Fibroblast of lung (primary cell): ENCODE data around the gene PTOV1. TPM values are rescaled to one million over a fixed set of nuclear protein-coding genes. Genes with fewer than 3 reads are reported as not detected.
A peak's percentile ranks its signal among the peaks of the same experiment; 100 is the strongest.

ENCODE experiments used
- DNase-seq, 2 donors: peaks; one replicate each; pipeline versions ENCODE4 v3.0.0 to v3.0.0-alpha.2; 2010; ENCODE audit warnings: low read depth in 2 of 2
- H2AFZ ChIP-seq: 2 replicates; pipeline ENCODE4 v1.5.1; 2012; ENCODE audit warnings: low read length, control low read depth, inconsistent platforms
- H3K27ac ChIP-seq: 2 replicates; pipeline ENCODE4 v1.5.1; 2011; ENCODE audit warnings: low read length, control low read depth; ENCODE audit not compliant: insufficient read depth
- H3K27me3 ChIP-seq: 2 replicates; pipeline ENCODE4 v1.5.1; 2011; ENCODE audit warnings: mild to moderate bottlenecking, low read length; ENCODE audit not compliant: control insufficient read depth, insufficient read depth
- H3K36me3 ChIP-seq: 2 replicates; pipeline ENCODE4 v1.5.1; 2011; ENCODE audit warnings: low read length; ENCODE audit not compliant: control insufficient read depth, insufficient read depth
- H3K4me1 ChIP-seq: 2 replicates; pipeline ENCODE4 v1.5.1; 2011; ENCODE audit warnings: low read length; ENCODE audit not compliant: control insufficient read depth, insufficient read depth; ENCODE audit errors: extremely low read depth
- H3K4me2 ChIP-seq: 2 replicates; pipeline ENCODE4 v1.5.1; 2011; ENCODE audit warnings: low read length, control low read depth; ENCODE audit not compliant: insufficient read depth; ENCODE audit errors: extremely low read depth
- H3K4me3 ChIP-seq, 4 experiments: fragments of 200-600 bp in 1 of 4; sonication (generic) in 1 of 4; replicated peaks in 1 of 4; 2 replicates each; pipeline ENCODE4 v1.5.1; 2011 to 2016; ENCODE audit warnings: low read length in 4 of 4, low read depth in 3 of 4, mild to moderate bottlenecking in 3 of 4, control low read depth in 2 of 4, inconsistent platforms in 1 of 4, mixed read lengths in 1 of 4; ENCODE audit not compliant: insufficient read depth in 1 of 4; ENCODE audit errors: control extremely low read depth in 1 of 4
- H3K79me2 ChIP-seq: 2 replicates; pipeline ENCODE4 v1.5.1; 2012; ENCODE audit warnings: mild to moderate bottlenecking, low read length, inconsistent platforms; ENCODE audit not compliant: control insufficient read depth, insufficient read depth
- H3K9ac ChIP-seq: 2 replicates; pipeline ENCODE4 v1.5.1; 2011; ENCODE audit warnings: mild to moderate bottlenecking, low read length, control low read depth; ENCODE audit not compliant: insufficient read depth
- H3K9me3 ChIP-seq: 2 replicates; pipeline ENCODE4 v1.5.1; 2012; ENCODE audit warnings: low read depth, low read length; ENCODE audit not compliant: control insufficient read depth, insufficient read depth
- H4K20me1 ChIP-seq: 2 replicates; pipeline ENCODE4 v1.5.1; 2011; ENCODE audit warnings: low read length; ENCODE audit not compliant: control insufficient read depth, insufficient read depth; ENCODE audit errors: extremely low read depth
- EZH2 ChIP-seq: IDR thresholded peaks from 2 replicates; pipeline ENCODE4 v1.5.1; 2012; ENCODE audit warnings: low read length, control low read depth, mild to moderate bottlenecking; ENCODE audit errors: missing control alignments
- polyA minus RNA-seq: library from RNA; depleted of rRNA, polyadenylated mRNA; stranded (reverse); fragments of >200 nt; gene quantifications from 2 replicates; pipeline ENCODE4 v1.2.3, GENCODE V29; 2011; ENCODE audit warnings: low replicate concordance
- polyA plus RNA-seq, 2 donors: library from polyadenylated mRNA; depleted of rRNA in 1 of 2; stranded (reverse) in 1 of 2; unstranded in 1 of 2; fragments of >200 nt; gene quantifications; 2 replicates each; pipeline ENCODE4 v1.2.1, GENCODE V29; 2011 to 2012; ENCODE audit warnings: missing spikeins in 1 of 2
- total RNA-seq: library from RNA; depleted of rRNA; stranded (reverse); fragments of >200 nt; gene quantifications from 2 replicates; pipeline ENCODE4 v1.2.1, GENCODE V29; 2014
- TF ChIP-seq, protein P1 (sequence below), 2 donors: IDR thresholded peaks in 1 of 2; conservative IDR thresholded peaks in 1 of 2; 1 replicate in 1 of 2; 2 replicates in 1 of 2; pipeline ENCODE4 v1.5.1; 2011 to 2012; ENCODE audit warnings: low read length in 2 of 2, control low read depth in 1 of 2, inconsistent platforms in 1 of 2, low read depth in 1 of 2, mild to moderate bottlenecking in 1 of 2

Gene PTOV1
- total RNA-seq (35.2 and 56.0 TPM in 2 replicates), polyA plus RNA-seq (41.1 and 48.0 TPM in 2 replicates), polyA minus RNA-seq (108 and 136 TPM in 2 replicates)
- polyA plus RNA-seq (2012): 108 and 129 TPM in 2 replicates

DNA sequence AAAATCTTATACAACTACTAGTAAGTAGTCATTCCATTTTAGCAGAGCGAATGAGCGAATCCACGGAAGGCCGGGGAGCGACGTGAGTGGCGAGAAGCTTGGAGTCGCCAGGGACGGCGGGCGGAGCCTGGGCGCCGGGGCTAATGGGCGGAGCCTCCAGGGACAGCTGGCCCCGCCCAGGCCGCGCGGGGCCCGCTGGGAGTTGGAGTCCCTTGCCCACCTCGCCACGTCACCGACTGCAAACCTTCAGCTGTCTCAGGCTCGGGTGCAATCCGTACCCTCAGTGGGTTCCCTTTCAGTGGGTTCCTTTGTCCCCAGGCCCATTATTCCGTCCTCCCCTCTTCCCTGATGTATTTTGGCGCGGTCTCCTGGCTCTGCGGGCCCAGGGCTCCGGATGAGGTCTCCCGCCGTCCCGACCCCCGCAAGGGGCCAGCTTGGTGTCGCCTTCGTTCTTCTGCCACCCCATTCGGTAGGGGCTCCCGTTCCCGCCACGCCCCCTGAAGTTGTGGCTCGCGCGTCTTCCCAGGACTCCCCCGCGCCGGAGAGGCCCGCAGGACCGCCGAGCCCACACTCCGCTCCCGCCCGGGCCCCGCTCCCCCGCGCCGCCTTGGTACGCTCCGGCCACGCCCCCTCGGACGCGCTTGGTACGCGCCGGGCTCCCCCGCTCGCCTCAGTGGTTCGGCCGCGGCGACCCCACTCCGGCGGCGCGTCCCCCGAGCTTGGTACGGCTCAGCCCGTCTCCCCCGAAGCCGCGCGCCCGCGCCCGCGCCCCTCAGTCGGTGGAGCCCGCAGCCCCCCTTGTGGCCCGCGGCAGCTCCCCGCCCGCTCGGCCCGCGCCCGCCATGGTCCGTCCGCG lies at the start of gene PTOV1:
Gene PTOV1, plus strand, starts transcription at position 673 of the 856 bp plus-strand sequence.
- Histone ChIP-seq H3K9me3 (no peaks in the 10 kb centered on the region), H3K4me3 (peak within 1 kb of the TSS; percentile 64 to 94 (median 74)), H2AFZ (peak within 1 kb of the TSS; percentile 9), H4K20me1 (peaks cover 2% of the 10 kb centered on the region), H3K79me2 (peaks cover 25% of the 10 kb centered on the region), H3K27me3 (no peaks in the 10 kb centered on the region), H3K4me1 (peaks cover 10% of the 10 kb centered on the region), H3K36me3 (peaks cover 7% of the 10 kb centered on the region), H3K9ac (peak within 1 kb of the TSS; percentile 94), H3K27ac (peak within 1 kb of the TSS; percentile 95), H3K4me2 (peak within 1 kb of the TSS; percentile 100)
- TF ChIP-seq, protein P1, sequence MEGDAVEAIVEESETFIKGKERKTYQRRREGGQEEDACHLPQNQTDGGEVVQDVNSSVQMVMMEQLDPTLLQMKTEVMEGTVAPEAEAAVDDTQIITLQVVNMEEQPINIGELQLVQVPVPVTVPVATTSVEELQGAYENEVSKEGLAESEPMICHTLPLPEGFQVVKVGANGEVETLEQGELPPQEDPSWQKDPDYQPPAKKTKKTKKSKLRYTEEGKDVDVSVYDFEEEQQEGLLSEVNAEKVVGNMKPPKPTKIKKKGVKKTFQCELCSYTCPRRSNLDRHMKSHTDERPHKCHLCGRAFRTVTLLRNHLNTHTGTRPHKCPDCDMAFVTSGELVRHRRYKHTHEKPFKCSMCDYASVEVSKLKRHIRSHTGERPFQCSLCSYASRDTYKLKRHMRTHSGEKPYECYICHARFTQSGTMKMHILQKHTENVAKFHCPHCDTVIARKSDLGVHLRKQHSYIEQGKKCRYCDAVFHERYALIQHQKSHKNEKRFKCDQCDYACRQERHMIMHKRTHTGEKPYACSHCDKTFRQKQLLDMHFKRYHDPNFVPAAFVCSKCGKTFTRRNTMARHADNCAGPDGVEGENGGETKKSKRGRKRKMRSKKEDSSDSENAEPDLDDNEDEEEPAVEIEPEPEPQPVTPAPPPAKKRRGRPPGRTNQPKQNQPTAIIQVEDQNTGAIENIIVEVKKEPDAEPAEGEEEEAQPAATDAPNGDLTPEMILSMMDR (conservative IDR thresholded peaks at IDR 0.05 in 1 of 2, IDR thresholded peaks at IDR 0.05 in 1 of 2; ENCODE audit: low read depth in 1 of 2, low read length in 2 of 2): no peak
- TF ChIP-seq EZH2: no peak
- DNase-seq: peak; percentile 86 to 92

DNA sequence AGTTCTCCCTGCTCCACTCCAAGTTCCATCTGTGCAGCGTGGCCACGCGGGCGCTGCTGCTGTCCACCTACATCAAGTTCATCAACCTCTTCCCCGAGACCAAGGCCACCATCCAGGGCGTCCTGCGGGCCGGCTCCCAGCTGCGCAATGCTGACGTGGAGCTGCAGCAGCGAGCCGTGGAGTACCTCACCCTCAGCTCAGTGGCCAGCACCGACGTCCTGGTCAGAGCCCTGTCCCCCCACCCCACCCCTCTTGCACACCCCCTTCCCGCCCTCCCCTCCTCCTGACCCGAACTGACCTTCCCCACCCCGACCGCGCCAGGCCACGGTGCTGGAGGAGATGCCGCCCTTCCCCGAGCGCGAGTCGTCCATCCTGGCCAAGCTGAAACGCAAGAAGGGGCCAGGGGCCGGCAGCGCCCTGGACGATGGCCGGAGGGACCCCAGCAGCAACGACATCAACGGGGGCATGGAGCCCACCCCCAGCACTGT lies 49.5 kb upstream of the PTOV1 start:
- H3K4me3 ChIP-seq: peak overlapping the region in 3 of 4 experiments; percentile 10 to 62 (median 36)
- no peaks in the 10 kb centered on the region for H4K20me1 ChIP-seq
- H3K4me2 ChIP-seq: no peak overlapping the region
- no peak overlapping the region for H3K27ac ChIP-seq
- H3K27me3 ChIP-seq: no peaks in the 10 kb centered on the region
- no peak for DNase-seq
- H3K9ac ChIP-seq: no peak overlapping the region
- H2AFZ ChIP-seq: no peak overlapping the region
- H3K36me3 ChIP-seq: peaks cover 36% of the 10 kb centered on the region
- no peaks in the 10 kb centered on the region for H3K79me2 ChIP-seq
- TF ChIP-seq, protein P1 (conservative IDR thresholded peaks at IDR 0.05 in 1 of 2, IDR thresholded peaks at IDR 0.05 in 1 of 2; ENCODE audit: low read depth in 1 of 2, low read length in 2 of 2): no peak
- TF ChIP-seq EZH2: no peak
- H3K9me3 ChIP-seq: no peaks in the 10 kb centered on the region
- H3K4me1 ChIP-seq: peaks cover 4% of the 10 kb centered on the region

DNA sequence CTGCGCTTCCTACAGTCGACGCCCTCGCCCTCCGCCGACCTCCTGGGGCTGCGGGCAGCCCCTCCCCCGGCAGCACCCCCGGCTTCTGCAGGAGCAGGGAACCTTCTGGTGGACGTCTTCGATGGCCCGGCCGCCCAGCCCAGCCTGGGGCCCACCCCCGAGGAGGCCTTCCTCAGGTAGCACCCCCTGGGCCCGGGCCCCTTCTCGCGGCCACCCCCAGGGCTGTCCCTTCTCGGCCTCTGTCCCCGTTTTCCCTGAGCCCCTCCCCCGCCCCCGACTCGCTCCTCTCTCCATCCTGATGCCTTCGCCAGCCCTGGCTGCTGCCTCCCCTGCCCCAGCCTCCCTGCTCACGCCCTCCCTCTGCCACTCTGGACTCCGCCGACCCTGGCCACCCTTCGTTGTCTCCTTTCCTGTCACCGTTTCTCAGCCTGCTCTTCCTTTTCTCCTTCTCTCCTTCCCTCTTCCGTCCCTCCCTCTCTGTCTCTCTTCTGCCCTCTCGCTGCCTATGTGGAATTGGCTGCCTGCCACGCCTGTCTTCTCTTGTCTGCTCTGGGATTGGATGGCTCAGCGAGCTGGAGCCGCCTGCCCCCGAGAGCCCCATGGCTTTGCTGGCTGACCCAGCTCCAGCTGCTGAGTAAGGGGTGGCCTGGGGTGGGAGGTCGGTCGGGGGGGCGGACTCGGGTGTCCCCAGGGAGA lies 48.8 kb upstream of the PTOV1 start:
- DNase-seq: peak; percentile 84 to 89
- no peaks in the 10 kb centered on the region for H3K9me3 ChIP-seq
- H3K4me3 ChIP-seq: peak overlapping the region; percentile 33 to 62 (median 36)
- peak overlapping the region; percentile 37 for H3K9ac ChIP-seq
- H4K20me1 ChIP-seq: no peaks in the 10 kb centered on the region
- H3K4me1 ChIP-seq: peaks cover 4% of the 10 kb centered on the region
- peak overlapping the region; percentile 88 for H3K4me2 ChIP-seq
- peaks cover 32% of the 10 kb centered on the region for H3K36me3 ChIP-seq
- H3K27me3 ChIP-seq: no peaks in the 10 kb centered on the region
- H2AFZ ChIP-seq: no peak overlapping the region
- peak overlapping the region; percentile 23 for H3K27ac ChIP-seq
- TF ChIP-seq, protein P1 (conservative IDR thresholded peaks at IDR 0.05 in 1 of 2, IDR thresholded peaks at IDR 0.05 in 1 of 2; ENCODE audit: low read depth in 1 of 2, low read length in 2 of 2): peak; percentile 48 to 63
- no peak for TF ChIP-seq EZH2
- no peaks in the 10 kb centered on the region for H3K79me2 ChIP-seq
